ENCODE results near the gene WDR7.

The WDR7 gene

GRCh38 chr18:57063601-57064103, 412.5 kb downstream of the WDR7 start:
- H3K4me3 ChIP-seq (ENCODE audit: low read depth, low read length): no peak overlapping the region
- no peak for DNase-seq (ENCODE audit: low read depth, low spot score)
- in situ Hi-C loops (cut with HindIII; ENCODE audit: low sequenced_read_pairs): no loop called here
- TF ChIP-seq, protein P1, sequence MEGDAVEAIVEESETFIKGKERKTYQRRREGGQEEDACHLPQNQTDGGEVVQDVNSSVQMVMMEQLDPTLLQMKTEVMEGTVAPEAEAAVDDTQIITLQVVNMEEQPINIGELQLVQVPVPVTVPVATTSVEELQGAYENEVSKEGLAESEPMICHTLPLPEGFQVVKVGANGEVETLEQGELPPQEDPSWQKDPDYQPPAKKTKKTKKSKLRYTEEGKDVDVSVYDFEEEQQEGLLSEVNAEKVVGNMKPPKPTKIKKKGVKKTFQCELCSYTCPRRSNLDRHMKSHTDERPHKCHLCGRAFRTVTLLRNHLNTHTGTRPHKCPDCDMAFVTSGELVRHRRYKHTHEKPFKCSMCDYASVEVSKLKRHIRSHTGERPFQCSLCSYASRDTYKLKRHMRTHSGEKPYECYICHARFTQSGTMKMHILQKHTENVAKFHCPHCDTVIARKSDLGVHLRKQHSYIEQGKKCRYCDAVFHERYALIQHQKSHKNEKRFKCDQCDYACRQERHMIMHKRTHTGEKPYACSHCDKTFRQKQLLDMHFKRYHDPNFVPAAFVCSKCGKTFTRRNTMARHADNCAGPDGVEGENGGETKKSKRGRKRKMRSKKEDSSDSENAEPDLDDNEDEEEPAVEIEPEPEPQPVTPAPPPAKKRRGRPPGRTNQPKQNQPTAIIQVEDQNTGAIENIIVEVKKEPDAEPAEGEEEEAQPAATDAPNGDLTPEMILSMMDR (IDR thresholded peaks at IDR 0.05; ENCODE audit: low read depth, low read length): no peak

DNA sequence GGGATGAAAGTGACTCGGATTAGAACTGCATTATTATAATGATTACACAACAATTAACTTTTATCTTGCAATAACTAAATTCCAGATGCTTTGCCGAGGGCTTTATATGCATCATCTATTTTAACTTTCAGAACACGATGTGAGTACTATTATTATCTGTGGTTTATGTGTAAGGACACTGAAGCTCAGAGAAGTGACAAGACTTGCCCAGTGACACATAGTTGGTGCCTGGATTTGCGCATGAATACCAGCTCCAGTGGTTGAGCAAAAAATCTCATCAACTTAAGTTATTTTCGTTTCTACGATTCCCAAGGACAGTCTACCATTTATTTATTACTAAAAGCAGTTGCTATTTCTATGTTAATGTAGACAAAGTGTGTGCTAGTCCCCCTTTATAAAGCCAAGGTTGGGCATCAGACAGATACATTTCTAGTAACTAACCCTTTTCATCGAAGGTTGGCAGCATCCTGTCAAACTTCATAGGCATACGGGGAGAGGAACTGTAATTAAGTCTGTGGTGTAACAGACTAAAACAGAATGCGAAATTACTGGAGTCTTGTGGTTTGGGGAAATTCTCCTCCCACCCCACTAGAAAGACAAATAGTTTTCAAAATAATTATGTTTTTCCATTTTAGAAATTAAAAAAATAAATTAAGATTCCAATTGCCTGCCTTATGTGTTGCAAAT, 422.5 kb downstream of the WDR7 start:
- no peak for DNase-seq (ENCODE audit: low read depth, low spot score)
- in situ Hi-C loops (cut with HindIII; ENCODE audit: low sequenced_read_pairs): no loop called here
- TF ChIP-seq, protein P1 (IDR thresholded peaks at IDR 0.05; ENCODE audit: low read depth, low read length): no peak
- H3K4me3 ChIP-seq (ENCODE audit: low read depth, low read length): no peak overlapping the region

DNA sequence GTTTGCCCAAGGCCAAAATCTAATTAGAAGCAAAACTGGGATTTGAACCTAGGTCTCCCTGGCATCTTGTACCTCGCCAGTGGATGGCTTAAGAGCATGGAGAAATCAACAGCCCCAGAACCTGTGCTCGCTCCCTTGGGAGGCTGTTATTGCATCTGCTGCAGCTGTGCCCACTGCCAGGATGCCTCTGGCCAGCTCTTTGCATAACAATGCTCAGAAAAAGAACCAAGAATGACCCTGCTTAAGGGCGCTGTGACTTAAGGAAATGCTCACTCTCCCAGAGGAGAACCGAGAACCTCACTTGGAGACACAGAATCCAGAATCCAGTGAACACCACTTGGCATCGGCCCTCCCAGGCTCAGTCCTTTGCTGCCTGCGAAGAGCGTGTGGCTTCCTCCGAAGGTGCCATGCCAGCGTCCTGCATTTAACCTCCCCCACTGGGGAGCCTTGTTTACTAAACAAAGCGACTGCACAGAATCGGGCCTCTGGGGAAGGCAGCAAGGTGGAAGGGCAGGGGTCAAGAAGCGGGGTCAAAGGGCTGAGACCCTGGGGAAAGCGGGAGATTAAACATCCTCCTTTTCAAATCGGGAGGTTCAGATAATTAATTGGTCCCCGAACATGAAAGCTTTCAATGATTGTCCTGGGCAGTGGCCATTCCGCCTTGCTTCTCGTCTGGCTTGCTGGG, 424.7 kb downstream of the WDR7 start:
- no peak for DNase-seq (ENCODE audit: low read depth, low spot score)
- in situ Hi-C loops (cut with HindIII; ENCODE audit: low sequenced_read_pairs): no loop called here
- H3K4me3 ChIP-seq (ENCODE audit: low read depth, low read length): no peak overlapping the region
- TF ChIP-seq, protein P1 (IDR thresholded peaks at IDR 0.05; ENCODE audit: low read depth, low read length): no peak

GRCh38 chr18:57077005-57077765, 426.0 kb downstream of the WDR7 start:
- no peak for DNase-seq (ENCODE audit: low read depth, low spot score)
- in situ Hi-C loops (cut with HindIII; ENCODE audit: low sequenced_read_pairs): no loop called here
- TF ChIP-seq, protein P1 (IDR thresholded peaks at IDR 0.05; ENCODE audit: low read depth, low read length): no peak
- H3K4me3 ChIP-seq (ENCODE audit: low read depth, low read length): no peak overlapping the region

DNA sequence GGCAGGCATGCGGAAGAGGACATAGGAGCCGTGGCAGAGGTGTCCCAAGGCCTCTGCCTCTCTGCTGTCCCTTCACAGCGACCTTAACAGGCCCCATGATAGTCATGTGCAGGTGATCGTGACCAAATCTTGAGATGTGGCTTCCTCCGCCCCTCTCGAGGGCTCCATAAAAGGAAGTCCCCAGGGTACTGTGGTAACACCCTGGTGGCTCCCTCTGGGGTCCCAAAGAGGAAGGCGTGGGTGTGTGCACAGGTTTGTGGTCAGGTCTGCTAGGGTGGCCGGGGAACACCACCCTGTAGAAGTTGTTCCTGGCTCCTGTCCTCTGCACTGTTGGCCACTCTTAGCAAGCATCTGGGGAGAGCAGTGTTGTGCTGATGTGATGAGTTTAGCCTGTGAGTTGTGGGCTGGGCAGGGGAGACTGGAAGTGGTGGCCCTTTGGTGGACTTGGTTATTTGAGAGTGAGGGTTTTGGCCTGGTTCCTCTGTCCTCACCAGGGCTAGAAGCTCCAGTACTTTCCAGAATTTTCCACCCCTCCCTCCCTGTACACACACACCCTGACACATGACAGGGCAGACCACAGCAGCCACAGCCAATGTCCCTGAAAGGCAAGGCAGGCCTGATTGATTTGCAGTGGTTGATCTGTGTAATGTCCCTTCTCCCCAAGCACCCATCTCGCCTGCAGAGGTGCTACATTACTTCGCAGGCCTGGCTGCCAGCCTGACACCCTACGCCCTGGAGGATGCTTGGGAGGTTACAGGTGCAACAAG, 426.8 kb downstream of the WDR7 start:
- no peak for DNase-seq (ENCODE audit: low read depth, low spot score)
- in situ Hi-C loops (cut with HindIII; ENCODE audit: low sequenced_read_pairs): no loop called here
- TF ChIP-seq, protein P1 (IDR thresholded peaks at IDR 0.05; ENCODE audit: low read depth, low read length): no peak
- H3K4me3 ChIP-seq (ENCODE audit: low read depth, low read length): no peak overlapping the region

DNA sequence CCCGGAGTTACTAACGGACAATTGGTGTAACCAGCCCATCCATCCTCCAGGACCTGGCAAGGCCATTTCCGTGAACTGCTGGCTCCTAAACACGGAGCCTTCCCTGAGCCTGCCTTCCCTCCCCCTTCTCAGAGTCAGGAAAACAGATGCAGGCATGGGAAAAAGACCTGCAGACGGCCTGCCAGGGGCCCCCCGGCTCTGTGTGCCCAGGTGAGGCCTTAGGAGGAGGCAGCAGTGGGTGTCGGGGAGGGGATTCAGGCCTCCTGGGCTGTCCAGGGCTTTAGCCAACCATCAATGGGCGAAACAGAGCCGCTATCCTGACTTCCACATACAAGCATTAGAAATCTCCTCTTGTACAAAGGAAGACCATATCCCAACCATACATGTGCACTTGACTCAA, 427.5 kb downstream of the WDR7 start:
- H3K4me3 ChIP-seq (ENCODE audit: low read depth, low read length): no peak overlapping the region
- DNase-seq (ENCODE audit: low read depth, low spot score): no peak
- in situ Hi-C loops (cut with HindIII; ENCODE audit: low sequenced_read_pairs): no loop called here
- TF ChIP-seq, protein P1 (IDR thresholded peaks at IDR 0.05; ENCODE audit: low read depth, low read length): no peak

All from astrocyte of the spinal cord (primary cell).